ENCODE data around the gene POFUT1. TPM values are rescaled to one million over a fixed set of nuclear protein-coding genes. Genes with fewer than 3 reads are reported as not detected.
A peak's percentile ranks its signal among the peaks of the same experiment; 100 is the strongest.

Gene POFUT1
- total RNA-seq, 1 experiment from 2014 or later: 41.9 TPM

GRCh38 chr20:32208499-32209154 lies 947 bp downstream of the POFUT1 start:
- Histone ChIP-seq H3K9ac (ENCODE audit: low read length) (peak overlapping the region; percentile 99), H3K4me2 (ENCODE audit: low read length) (peak overlapping the region; percentile 87), H3K9me2 (replicated peaks; ENCODE audit: low read length) (no peaks in the 10 kb centered on the region), H3K4me3 (ENCODE audit: low read length) (peak overlapping the region; percentile 97), H3F3A (ENCODE audit: low read length, unreplicated experiment) (no peaks in the 10 kb centered on the region), H3K36me3 (ENCODE audit: low read depth, low read length) (peaks cover 9% of the 10 kb centered on the region; the same call in 1 of the 2 replicates), H3K27me3 (ENCODE audit: low read length) (no peaks in the 10 kb centered on the region), H4K20me1 (ENCODE audit: low read length) (peaks cover 21% of the 10 kb centered on the region; the same call in 1 of the 2 replicates), H3K27ac (ENCODE audit: low read length) (no peak overlapping the region), H3K79me2 (ENCODE audit: low read length) (peaks cover 78% of the 10 kb centered on the region), H3K4me1 (ENCODE audit: insufficient read depth, low read length) (peaks cover 42% of the 10 kb centered on the region), H2AFZ (ENCODE audit: low read length) (0 out of 2 replicates have a peak overlapping the region, but pooled peaks have one; percentile 89), H3K9me3 (ENCODE audit: low read length) (no peaks in the 10 kb centered on the region)
- no peak for TF ChIP-seq EZH2phosphoT487 (IDR thresholded peaks at IDR 0.05; ENCODE audit: borderline replicate concordance, low read length)
- no peak for TF ChIP-seq EZH2 (IDR thresholded peaks at IDR 0.05; ENCODE audit: low read length, unreplicated experiment)
- no peak for TF ChIP-seq CTCF (conservative IDR thresholded peaks at IDR 0.05; ENCODE audit: low read depth, low read length)
- intact Hi-C loops (cut with micrococcal nuclease): loop anchor here (5.0 to 10.0 kb wide), 3 partner anchors 49 to 146 kb away; partner anchors contain the start of gene ASXL1
- DNase-seq (no peak), ATAC-seq (no peak)
- ChIA-PET POLR2A (ENCODE audit: unreplicated experiment) (no interaction called here), CTCF (no interaction called here)
- BruUV-seq (replicated peaks): no TSS peak

GRCh38 chr20:32209850-32210605 lies 2.3 kb downstream of the POFUT1 start:
- Histone ChIP-seq H3K79me2 (ENCODE audit: low read length) (peaks cover 64% of the 10 kb centered on the region), H3K9ac (ENCODE audit: low read length) (no peak overlapping the region), H3F3A (ENCODE audit: low read length, unreplicated experiment) (no peaks in the 10 kb centered on the region), H3K4me3 (ENCODE audit: low read length) (no peak overlapping the region), H3K9me3 (ENCODE audit: low read length) (no peaks in the 10 kb centered on the region), H4K20me1 (ENCODE audit: low read length) (peaks cover 16% of the 10 kb centered on the region; the same call in 1 of the 2 replicates), H3K27ac (ENCODE audit: low read length) (no peak overlapping the region), H2AFZ (ENCODE audit: low read length) (no peak overlapping the region), H3K4me1 (ENCODE audit: insufficient read depth, low read length) (peaks cover 30% of the 10 kb centered on the region), H3K36me3 (ENCODE audit: low read depth, low read length) (peaks cover 14% of the 10 kb centered on the region; the same call in 1 of the 2 replicates), H3K4me2 (ENCODE audit: low read length) (no peak overlapping the region), H3K27me3 (ENCODE audit: low read length) (no peaks in the 10 kb centered on the region), H3K9me2 (replicated peaks; ENCODE audit: low read length) (no peaks in the 10 kb centered on the region)
- BruUV-seq (replicated peaks): no TSS peak
- intact Hi-C loops (cut with micrococcal nuclease): loop anchor here (5.0 to 10.0 kb wide), 3 partner anchors 47 to 145 kb away; partner anchors contain the start of gene ASXL1
- no peak for ATAC-seq
- TF ChIP-seq EZH2 (IDR thresholded peaks at IDR 0.05; ENCODE audit: low read length, unreplicated experiment) (no peak), CTCF (conservative IDR thresholded peaks at IDR 0.05; ENCODE audit: low read depth, low read length) (no peak), EZH2phosphoT487 (IDR thresholded peaks at IDR 0.05; ENCODE audit: borderline replicate concordance, low read length) (no peak)
- no peak for DNase-seq
- ChIA-PET CTCF (no interaction called here), POLR2A (ENCODE audit: unreplicated experiment) (no interaction called here)
